T-helper 22 cell (primary cell): ENCODE data around the gene SWAP70.

Source experiments
- DNase-seq: peaks from one replicate; pipeline ENCODE4 v3.0.0-alpha.2; 2020; ENCODE audit warnings: low read depth

Gene SWAP70

DNA sequence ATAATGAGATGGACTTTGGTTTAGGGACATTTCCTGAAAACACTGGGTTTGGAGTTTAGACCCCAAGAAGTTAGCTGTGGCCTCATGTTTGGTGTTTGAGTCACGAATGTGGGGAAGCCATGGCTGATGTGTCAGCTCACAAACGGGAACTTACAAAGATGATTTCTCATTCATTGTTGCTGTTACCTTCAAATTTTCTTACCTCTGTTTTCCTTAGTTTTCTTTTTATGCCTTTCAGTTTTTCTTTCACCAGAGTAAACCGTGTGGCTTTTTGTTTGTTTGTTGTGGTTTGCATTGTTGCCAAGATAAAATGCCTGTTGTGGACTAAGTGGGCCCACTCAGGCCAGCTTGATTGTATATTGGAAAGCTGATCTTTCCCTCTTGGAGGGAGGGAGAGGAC lies 89.1 kb downstream of the SWAP70 start:
- no peak for DNase-seq

DNA sequence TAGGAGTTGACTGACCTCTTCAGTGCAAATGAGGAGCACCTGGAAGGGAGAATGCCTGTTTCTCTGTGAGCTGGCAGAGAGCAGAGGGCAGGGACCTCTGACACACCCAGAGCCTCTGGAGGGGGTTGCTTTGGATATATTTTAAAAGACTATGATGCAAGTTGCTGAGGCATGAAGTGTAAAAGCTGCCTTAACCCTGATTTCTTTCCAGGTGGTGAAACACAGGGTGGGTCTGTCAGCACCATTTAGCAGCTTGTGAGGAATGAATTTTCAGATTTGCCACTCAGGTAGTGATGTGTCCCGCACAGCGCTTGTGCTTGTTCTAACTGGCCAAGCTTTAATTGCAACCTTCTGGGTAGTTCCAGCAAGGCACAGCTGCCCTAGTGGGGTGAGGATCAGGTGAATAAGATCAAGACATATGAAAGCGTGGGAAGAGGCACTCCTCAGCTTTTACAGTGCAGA lies 90.2 kb downstream of the SWAP70 start:
- DNase-seq = no peak

DNA sequence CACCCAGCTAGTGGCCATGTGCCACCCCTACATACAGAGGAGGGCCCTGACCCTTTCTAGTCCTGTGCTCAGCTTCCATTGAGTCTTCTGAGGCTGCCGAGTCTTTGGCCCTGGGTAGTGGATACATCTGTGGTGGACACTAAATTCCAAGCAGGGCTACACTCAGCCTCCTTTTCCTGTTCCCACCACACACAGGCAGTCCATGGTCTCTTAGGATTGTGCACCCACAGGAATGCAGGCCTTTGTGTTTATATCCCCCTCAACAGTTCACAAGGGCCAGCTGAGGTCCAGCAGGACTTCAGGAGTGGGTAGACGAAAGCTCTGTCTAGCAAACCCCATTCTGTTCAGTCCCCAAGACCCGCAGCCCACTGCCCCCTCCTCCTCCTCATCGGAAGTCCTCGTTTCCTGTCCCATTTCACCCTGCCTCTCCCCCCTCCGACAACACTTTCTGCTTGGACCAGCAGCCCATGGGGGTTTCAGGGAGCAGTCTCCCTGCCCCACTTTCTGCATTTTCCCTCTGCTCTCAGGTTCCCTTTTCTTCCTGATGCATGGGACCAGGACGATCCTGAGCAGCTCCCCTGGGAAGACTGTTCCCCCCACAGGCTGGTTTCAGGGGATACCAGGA lies 91.8 kb downstream of the SWAP70 start:
- DNase-seq = no peak

DNA sequence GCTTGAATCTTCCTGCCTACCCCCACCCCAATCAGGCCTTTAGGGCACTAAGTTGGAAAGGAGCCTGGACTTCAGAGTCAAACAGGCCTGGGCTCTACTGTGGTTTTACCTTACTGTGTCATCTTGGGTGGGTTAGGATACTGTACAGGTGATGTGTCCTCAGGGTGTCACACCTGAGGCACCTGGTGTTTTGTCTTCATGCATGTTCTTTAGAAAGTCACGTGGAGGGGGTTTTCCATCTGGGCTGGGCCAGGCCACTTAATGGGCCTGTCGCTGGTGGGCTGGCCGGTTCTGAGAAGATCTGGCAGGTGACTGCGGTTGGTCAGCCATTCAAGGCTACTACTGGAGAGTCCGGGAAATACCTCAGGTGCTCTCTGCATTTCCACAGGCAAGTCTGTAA lies 92.6 kb downstream of the SWAP70 start:
- no peak for DNase-seq

DNA sequence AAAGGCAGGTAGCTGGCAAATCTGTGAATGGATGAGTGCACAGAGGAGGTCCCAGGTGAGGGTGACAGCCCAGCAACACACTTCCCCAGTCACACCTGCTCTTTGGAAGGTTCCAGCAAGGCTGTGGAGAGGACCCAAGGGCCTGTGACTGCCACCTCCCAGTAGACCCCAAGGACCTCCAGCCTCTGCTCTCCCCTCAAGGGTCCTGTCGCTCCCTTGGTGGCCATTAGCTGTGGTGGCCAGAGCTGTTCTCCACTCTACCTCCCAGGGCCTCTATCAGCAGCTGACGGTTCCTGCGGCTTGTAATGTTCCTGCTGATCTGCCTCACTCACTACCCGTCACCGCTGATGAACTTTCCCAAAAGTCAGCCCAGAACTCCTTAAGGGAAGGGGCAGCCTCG lies 93.0 kb downstream of the SWAP70 start:
- DNase-seq = no peak

DNA sequence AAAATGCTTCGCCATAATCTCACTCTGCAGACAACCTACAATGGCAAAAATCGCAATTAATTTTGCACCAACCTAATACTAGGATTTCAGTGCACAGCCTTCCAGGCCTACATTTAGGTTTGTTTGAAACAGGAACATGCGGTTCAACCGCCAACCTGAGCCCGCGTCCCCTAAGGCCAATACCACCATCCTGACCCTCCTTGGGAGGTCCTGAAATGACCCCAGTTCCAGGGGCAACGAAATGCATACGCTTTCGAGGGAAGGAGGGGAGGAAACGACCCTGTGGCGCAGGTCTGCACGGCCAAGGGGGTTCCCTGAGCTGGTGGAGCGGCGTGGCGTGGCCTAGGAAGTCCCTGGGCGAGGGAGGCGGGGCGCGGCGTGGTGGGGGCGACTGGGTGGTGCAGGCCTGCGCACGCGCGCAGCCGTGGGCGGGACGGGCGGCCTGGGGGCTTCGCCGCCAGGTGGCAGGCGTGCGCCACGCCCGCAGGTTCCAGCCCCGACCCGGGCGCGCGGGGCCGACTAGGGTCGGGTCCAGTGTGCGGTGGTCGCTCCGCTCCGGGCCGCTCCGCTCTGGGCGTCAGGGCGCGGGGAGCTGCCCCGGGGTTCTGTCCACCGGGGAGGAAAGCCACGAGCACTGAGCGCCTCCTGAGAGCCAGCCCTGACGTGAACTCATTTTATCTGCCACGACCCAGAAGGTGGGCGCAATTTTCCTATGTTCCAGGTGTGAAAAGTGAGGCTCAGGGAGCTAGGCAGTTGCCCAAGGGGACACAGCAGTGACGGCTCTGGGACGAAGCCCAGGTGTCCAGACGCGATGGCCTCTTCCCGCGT lies 94.1 kb downstream of the SWAP70 start:
- peak; percentile 87 for DNase-seq

DNA sequence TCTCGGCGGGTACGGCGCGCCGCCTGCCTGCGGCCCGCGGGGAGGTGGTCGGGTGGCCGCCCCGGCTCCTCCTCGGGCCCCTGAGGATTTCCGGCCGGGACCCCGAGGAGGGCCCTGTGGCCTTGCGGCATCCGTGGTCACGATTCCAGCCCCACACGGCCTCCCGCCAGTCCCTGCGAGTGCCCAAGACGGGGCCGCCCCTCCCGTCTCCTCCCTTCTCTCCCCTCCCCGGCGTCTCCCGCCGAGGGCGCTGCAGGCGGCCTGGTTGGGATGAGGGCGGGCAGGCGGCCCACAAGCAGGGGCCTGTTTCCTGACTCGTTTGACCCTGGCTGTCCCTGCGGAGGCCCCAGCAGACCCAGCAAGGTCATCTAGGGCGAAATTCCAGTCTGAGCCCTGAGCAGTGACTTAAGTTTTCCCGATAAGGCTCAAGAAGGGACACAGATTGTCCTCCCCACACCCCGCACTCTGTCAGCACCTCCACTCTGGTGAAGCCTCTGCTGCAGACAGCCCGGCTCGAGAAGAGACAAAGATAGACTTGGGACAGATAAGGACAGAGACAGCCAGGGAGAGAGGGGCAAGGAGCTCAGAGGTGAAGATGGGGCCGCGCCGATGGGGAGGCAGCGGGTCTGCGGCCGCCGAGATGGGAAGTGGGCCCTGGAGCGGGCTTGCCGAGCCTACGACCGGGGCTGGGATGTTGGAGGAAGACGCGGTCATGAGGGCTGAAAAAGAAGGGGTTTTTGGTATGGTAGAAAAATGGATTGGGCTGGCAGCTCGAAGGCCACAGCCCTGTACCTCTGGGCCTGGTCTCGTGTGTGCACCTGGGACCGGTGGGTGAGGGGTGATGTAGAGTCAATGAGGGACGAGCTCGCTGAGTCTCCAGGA lies 95.0 kb downstream of the SWAP70 start:
- peak; percentile 26 for DNase-seq

DNA sequence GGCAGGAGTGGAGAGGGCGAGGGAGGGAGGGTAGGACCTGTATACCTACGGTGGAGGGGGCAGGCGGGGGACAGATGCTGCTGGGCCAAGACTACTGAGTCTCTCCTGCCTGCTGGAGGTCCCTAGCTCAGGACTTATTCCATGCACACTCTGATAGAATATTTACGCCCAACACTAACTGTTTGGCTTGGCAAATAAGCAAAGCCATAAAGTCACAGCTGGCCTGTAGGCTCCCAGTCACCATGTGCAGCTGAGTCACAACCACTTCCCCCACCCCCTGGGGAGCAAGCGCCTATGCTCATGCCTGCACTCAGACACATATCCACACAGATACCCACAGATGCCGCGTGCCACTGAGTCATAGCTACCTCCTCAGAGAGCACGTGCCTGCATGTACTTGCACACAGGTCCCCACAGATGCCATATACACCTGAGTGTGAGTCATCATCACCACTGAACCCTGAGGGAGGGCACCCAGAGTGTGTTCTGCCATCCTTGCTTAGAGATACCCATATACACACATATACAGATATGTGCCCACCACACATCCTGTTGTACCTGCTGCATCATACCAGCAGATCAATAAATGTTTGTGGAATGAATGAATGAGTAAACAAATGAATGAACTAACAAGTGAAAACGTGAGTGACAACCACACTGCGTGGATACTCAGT lies 95.8 kb downstream of the SWAP70 start:
- peak; percentile 85 for DNase-seq

DNA sequence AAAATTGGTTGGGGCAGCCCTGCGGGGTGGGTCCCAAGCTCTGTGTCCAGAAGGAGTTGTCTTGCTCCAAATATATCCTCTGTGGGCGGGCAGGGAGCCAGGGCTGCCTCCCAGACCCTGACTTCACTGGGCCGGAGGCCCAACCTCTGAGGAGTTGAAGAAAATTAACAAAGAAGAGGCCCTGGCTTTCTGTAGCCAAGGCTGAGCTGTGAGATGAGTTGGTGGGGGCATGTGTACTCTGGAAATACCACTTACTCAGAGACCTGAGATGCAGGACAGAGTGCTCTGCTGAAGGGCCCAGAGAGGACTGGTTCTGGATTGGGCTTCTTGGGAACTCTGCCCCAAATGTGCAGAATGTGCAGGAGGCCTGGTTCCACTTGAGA lies 96.3 kb downstream of the SWAP70 start:
- no peak for DNase-seq

DNA sequence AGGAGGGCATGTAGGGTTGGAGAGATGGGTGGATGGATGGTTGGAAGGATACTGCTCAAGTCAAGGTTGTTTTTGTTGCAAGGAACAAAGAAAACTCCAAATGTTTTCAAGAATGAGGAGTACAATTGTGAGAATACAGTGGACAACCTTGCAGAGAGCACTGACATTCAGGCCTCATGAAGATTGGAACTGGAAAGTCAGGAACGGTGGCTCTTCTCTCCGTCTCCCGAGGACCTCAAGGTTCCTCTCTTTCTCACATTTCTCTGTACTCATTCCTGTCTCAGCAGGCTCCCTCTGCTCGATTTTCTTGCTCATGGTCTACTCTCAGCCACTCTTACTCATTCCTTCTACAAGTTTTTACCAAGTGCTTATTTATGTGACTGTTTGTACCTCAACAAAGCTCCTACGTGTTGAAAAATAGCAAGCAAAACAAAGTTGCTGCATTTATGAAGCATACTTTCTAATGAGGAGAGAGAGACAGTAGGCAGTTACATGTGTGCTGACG lies 97.6 kb downstream of the SWAP70 start:
- DNase-seq = no peak

DNA sequence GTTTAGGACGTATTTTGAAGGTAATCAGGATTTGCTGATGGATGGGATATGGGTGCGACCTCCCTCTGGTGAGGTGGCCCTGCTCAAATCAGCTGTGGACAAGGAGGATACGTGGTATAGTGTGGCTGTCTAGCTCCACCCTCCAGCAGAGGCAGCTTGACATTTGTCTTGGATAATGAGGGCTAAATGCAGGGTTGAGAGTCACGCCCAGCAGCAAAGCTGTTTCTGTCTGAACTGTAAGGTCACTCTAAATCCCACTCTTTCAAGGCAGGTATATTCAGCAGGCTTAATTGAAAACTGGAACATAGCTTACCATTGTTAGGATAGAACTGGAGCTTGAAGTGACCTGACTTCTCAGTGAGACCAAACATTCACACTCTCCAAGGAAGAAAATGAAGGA lies 98.7 kb downstream of the SWAP70 start:
- no peak for DNase-seq

DNA sequence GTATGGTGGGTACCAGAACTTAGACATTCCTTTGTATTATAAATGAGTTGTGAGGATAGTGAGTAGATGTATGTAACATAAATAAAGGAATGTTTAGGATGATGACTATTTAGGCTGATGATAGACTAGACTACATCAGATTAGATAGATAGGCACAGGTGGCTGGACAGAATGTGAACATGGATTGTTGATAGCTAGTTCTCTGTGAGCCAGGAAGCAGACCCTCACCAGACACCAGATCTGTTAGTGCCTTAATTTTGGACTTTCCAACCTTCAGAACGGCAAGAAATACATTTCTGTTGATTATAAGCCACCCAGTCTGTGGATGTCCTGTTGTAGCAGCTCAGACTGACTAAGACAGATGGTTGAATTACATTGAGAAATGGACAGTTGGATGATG lies 99.4 kb downstream of the SWAP70 start:
- no peak for DNase-seq

DNA sequence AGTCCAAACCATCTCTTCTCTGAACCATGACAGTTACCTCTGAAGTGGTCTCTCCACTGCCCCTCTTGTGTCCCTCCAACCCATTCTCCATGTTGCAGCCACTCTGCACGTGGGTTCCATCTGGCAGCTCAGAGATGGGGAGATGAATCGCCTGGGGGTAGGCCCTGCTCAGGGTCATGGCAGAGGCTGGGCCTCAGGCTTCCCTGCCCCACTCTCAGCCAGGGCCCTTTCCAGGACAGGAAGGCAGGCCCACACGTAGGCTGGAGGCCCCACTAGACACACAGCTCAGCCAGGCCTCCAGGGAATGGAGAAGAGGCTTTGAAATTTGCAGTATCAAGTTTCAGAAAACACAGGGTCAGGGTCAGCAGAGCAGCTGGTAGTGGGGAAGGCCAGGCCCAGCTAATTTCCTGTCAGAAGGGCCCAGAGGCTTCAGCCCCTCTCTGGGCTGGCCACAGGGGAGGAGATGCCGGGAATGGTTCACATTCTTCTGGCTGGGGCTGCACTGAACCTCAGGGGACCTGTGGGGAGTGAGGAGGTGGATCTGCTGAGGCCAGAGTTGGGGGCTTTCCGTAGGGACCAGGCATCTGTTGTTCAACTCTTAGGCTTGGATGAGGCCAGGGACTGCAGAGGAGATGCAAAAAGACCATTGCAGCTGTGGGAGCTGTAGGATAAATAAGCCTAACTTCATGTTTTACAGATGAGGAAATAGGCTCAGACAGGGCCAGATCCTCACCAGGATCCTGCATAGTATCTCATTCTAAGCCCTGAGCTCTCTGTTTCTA lies 101.6 kb downstream of the SWAP70 start:
- DNase-seq = no peak

DNA sequence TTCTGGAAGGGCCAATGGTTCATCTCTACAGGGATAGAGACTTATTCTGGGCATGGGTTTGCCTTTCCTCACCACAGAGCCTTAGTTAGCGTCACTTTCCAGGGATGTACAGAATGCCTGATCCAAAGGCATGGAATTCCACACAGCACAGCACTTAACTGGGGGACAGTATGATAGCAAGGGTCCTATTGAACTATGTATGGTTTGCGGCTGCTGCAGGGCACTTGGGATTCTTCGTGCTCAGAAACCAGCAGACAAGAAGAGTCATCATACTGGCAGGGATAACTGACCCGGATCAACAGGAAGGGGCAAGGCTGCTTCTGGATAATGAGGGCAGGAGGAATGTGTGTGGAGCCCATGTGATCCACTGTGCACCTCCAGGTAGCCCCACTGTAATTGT lies 105.7 kb downstream of the SWAP70 start:
- DNase-seq = no peak

DNA sequence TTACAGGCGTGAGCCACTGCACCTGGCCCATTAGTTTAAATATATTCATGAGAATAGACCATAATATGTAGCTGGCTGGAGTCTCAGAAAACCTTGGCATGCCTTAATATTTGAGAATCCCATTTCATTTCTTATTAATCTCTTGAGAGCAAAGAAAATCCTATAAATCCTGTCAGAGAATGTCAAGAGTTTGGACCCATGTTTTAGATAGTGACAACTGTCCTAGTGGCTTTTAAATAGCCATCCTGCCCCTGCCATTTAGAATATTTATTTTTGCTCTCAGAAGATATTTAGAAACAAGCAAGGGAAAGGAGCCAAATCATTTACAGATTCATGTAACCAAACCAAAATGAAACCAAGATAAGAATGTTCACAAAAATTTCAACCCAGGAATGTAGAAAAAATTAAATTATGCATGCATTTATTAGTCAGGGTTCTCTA lies 107.2 kb downstream of the SWAP70 start:
- DNase-seq = no peak

DNA sequence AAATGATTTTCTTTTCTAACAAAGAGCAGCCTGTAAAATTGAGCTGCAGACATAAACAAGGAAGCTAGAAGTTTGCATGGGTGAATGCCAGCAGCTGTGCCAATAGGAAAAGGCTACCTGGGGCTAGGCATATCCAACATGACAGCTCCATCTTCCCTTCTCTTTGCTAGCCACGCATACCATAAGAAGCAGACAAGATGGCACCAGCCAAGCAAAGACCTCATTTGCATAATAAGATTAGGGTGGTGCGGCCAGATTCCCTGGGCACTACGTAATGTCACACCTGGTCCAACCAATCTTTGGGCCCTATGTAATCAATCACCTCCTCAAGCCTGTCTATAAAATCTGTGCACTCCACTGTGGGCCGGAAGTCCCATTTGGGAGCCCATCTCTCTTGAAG lies 108.3 kb downstream of the SWAP70 start:
- no peak for DNase-seq

DNA sequence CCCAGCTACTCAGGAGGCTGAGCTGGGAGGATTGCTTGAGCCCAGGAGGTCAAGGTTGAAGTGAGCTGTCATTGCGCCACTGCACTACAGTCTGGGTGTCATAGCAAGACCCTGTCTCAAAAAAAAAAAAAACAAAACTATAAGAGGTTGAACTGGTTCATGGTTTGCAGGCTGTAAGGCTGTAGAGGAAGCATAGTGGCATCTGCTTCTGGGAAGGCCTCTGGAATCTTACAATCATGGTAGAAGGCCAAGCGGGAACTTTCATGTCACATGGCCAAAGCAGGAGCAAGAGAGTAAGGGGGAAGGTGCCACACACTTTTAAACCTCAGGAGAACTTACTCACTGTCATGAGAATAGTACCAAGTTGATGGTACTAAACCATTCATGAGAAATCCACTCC lies 109.6 kb downstream of the SWAP70 start:
- no peak for DNase-seq

DNA sequence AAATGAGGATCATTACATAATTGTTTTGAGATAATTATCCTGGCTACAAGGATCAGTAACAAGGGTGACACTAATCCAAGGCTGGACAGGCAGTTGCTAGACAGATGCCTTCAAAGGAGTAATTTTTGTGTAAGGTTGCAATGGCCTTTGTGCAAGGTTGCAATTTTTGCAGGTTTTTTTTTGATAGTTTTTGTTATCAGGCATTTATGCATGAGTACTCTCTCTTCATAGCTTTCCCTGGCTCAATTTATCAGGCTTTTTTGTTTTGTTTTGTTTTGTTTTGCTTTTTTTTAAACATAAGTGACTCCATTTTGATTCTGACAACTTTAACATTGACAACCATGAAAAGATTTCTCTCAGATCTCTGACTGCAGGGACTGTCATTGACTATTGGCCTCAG lies 110.2 kb downstream of the SWAP70 start:
- no peak for DNase-seq

DNA sequence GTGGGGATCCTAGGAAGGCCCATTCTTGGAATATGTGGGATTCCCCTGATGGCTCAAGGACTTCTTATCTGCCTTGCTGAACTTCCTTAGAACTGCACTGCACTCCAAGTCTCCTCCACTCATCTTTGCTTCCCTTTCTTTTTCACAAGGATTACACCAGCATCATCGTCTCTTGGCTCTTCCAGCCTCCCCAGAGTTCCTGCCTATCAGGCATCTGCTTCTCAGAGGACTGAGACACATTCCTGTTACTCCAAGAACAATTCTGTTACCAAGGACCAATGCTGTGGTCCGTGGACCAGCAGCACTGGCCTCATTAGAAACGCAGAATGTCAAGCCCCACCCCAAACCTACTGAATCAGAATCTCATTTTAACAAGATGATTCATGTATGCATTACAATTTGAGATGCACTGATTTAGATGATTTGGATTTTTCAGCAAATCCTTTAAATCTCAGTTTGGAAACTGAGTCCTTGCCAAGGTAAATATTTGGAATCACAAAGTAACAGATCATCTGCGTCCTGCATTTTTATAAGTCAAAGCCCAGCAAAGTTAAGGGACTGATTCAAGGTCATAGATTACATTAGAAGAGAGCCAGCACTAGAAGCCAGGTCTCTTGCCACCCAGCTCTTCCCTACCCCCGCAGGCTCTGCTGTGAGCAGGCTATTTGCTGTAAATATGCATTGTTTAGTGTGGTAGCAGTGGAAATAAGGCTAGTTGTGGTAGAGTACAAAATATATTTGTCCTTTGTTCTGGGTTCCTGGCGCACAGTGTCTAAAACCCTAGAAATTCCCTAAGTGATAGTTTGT lies 110.9 kb downstream of the SWAP70 start:
- DNase-seq = no peak

DNA sequence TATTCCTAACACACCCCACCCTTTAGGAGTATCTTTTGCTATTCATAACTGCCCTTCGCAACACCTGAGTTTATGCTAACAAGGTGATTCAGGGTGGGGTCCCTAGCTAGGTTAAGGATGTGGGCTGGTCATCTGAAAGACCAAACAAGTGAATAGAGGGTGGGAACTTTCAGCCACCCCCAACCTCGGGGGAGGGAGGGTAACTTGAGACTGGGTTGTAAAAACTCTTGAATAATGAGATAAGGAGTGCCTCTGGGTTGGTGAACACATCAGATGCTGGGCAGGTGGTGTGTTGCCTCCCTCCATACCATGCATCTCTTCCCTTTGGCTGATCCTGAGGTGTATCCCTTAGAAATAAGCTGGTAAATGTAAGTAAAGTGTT lies 111.5 kb downstream of the SWAP70 start:
- DNase-seq = no peak
